K562 (cell line): ENCODE measurements around the gene AHCY. TPM values are rescaled to one million over a fixed set of nuclear protein-coding genes. Genes with fewer than 3 reads are reported as not detected.

Experiments
- ATAC-seq: fragments of 200-7000 bp; cut with Tn5 transposase; 3 replicates; pipeline ENCODE4 v1.9.1; 2020; ENCODE audit warnings: moderate library complexity
- BruUV-seq: library from RNA; stranded (reverse); fragments of 400-500 nt; replicated peaks from 2 replicates; lab custom pipeline; 2021; lab: Mats Ljungman, UMichigan
- CTCF ChIA-PET: fragments of 300-600 bp; formaldehyde crosslinking; extraction: SDS; loops from one replicate; lab custom pipeline; 2021; ENCODE audit warnings: low intra/inter-chr PET ratio; lab: Yijun Ruan, JAX
- POLR2A ChIA-PET: fragments of 300-600, 350-650 bp; sonication (Branson Sonifier 250); formaldehyde crosslinking; extraction: SDS; loops from one replicate; lab custom pipeline; 2021; ENCODE audit warnings: antibody characterized with exemption, inconsistent platforms; lab: Yijun Ruan, JAX
- DNase-seq, 4 experiments: peaks; one replicate each; pipeline versions ENCODE4 v3.0.0 to v3.0.0-alpha.2; 2011 to 2018; ENCODE audit warnings: low spot score in 3 of 4, mixed read lengths in 3 of 4; ENCODE audit errors: extremely low read depth in 1 of 4
- FAIRE-seq: peaks from 2 replicates; lab custom pipeline; 2011; peaks lifted over from hg19 to GRCh38; lab: Jason Lieb, UNC
- H2AFZ ChIP-seq: 2 replicates; pipeline ENCODE4 v1.6.0; 2011; ENCODE audit warnings: low read depth, low read length, control low read depth, inconsistent platforms
- H3K27ac ChIP-seq: fragments of 200-600 bp; 3 replicates; pipeline ENCODE4 v1.8.0; 2011; ENCODE audit warnings: low read depth, mild to moderate bottlenecking, control low read depth, inconsistent platforms, low read length, moderate library complexity, mixed read lengths; ENCODE audit errors: extremely low read depth
- H3K27me3 ChIP-seq, 2 experiments: fragments of 300-600 bp in 1 of 2; 2 replicates in 1 of 2; 3 replicates in 1 of 2; pipeline versions ENCODE4 v1.6.0 to v1.8.0; 2011; ENCODE audit warnings: inconsistent platforms in 2 of 2, low read length in 2 of 2, mild to moderate bottlenecking in 1 of 2, mixed read lengths in 1 of 2, moderate library complexity in 1 of 2; ENCODE audit not compliant: control insufficient read depth in 2 of 2, insufficient read depth in 2 of 2
- H3K36me3 ChIP-seq: fragments of 300-600 bp; 3 replicates; pipeline ENCODE4 v1.8.0; 2011; ENCODE audit warnings: mild to moderate bottlenecking, low read length, inconsistent platforms; ENCODE audit not compliant: control insufficient read depth, insufficient read depth
- H3K4me1 ChIP-seq, 2 experiments: fragments of 200-600 bp in 1 of 2; replicated peaks in 1 of 2; 2 replicates in 1 of 2; 3 replicates in 1 of 2; pipeline versions ENCODE4 v1.5.1 to v1.8.0; 2011; ENCODE audit warnings: inconsistent platforms in 2 of 2, low read length in 2 of 2, mild to moderate bottlenecking in 1 of 2, mixed read lengths in 1 of 2, moderate library complexity in 1 of 2; ENCODE audit not compliant: control insufficient read depth in 2 of 2, insufficient read depth in 2 of 2
- H3K4me2 ChIP-seq: 2 replicates; pipeline ENCODE4 v1.6.1; 2011; ENCODE audit warnings: low read length, control low read depth, inconsistent platforms, mixed read lengths; ENCODE audit not compliant: insufficient read depth
- H3K4me3 ChIP-seq: fragments of 200-600 bp; sonication (generic), shearing (Covaris generic); 2 replicates; pipeline ENCODE4 v1.5.1; 2016; ENCODE audit warnings: control low read depth, inconsistent platforms
- H3K79me2 ChIP-seq: fragments of 200-600 bp; 3 replicates; pipeline ENCODE4 v1.8.0; 2011; ENCODE audit warnings: low read length, inconsistent platforms; ENCODE audit not compliant: control insufficient read depth, insufficient read depth
- H3K9ac ChIP-seq, 2 experiments: 2 replicates each; pipeline versions ENCODE4 v1.6.0 to v1.6.1; 2011; ENCODE audit warnings: low read depth in 2 of 2, low read length in 2 of 2, control low read depth in 1 of 2, inconsistent platforms in 1 of 2, mild to moderate bottlenecking in 1 of 2, mixed read lengths in 1 of 2; ENCODE audit not compliant: insufficient read depth in 1 of 2
- H3K9me1 ChIP-seq: one replicate; pipeline ENCODE4 v1.6.0; 2011; ENCODE audit warnings: inconsistent platforms, mild to moderate bottlenecking, low read length, moderate library complexity; ENCODE audit not compliant: control insufficient read depth, insufficient read depth
- H3K9me3 ChIP-seq: replicated peaks from 2 replicates; pipeline ENCODE4 v1.5.1; 2011; ENCODE audit warnings: low read depth, low read length, inconsistent platforms; ENCODE audit not compliant: control insufficient read depth, insufficient read depth
- H4K20me1 ChIP-seq: replicated peaks from 2 replicates; pipeline ENCODE4 v1.6.1; 2011; ENCODE audit warnings: low read length, inconsistent platforms, mixed read lengths; ENCODE audit not compliant: control insufficient read depth, insufficient read depth
- E2F8 ChIP-seq: fragments of 450-650 bp; IDR thresholded peaks from 2 replicates; pipeline ENCODE4 v1.7.1; 2018; ENCODE audit warnings: mild to moderate bottlenecking, low read depth; ENCODE audit not compliant: partially characterized antibody
- EP400 ChIP-seq: fragments of 450-650 bp; IDR thresholded peaks from 2 replicates; pipeline ENCODE4 v1.6.1; 2017; ENCODE audit warnings: antibody characterized with exemption, mild to moderate bottlenecking, moderate library complexity
- FOXP4 ChIP-seq: sonication (generic); formaldehyde crosslinking; IDR thresholded peaks from 2 replicates; pipeline ENCODE4 v1.8.0; 2022; ENCODE audit warnings: mild to moderate bottlenecking, missing genetic modification reagents, borderline replicate concordance
- ZBTB9 ChIP-seq: fragments of 450-650 bp; formaldehyde crosslinking; IDR thresholded peaks from 2 replicates; pipeline ENCODE4 v1.4.0; 2020; ENCODE audit warnings: mild to moderate bottlenecking, moderate library complexity
- ZZZ3 ChIP-seq: fragments of 450-650 bp; IDR thresholded peaks from 2 replicates; pipeline ENCODE4 v1.6.1; 2016; ENCODE audit warnings: antibody characterized with exemption, mild to moderate bottlenecking, moderate library complexity
- WGBS: fragments of 100-300 bp; shearing (Covaris generic); methylation state at CpG from one replicate; pipeline ENCODE4 v1.1.6; 2016; ENCODE audit warnings: low coverage, mixed read lengths; ENCODE audit not compliant: insufficient coverage; ENCODE audit errors: missing lambda C conversion rate; 5-methylcytosine and 5-hydroxymethylcytosine counted together
- in situ Hi-C: fragments of 300-500 bp; cut with MboI; formaldehyde crosslinking; loops from 4 replicates; pipeline ENCODE4 v1.15.0; 2018; ENCODE audit warnings: inconsistent platforms, mixed read lengths
- intact Hi-C: fragments of 100-400 bp; cut with micrococcal nuclease; formaldehyde crosslinking; loops from 2 replicates; pipeline ENCODE4 v1.14.2; 2022
- polyA plus RNA-seq, 8 experiments: library from polyadenylated mRNA; depleted of rRNA in 4 of 8; stranded (reverse) in 5 of 8; unstranded in 3 of 8; fragments of >200 nt; fragmentation: Nextera tagmentation in 2 of 8; fragmentation: Illumina TruSeq in 1 of 8; extraction: Ambion mirVana in 2 of 8; extraction: Trizol in 1 of 8; gene quantifications; 2 replicates each; pipeline versions ENCODE4 v1.2.1 to v1.2.3, GENCODE V29; 2011 to 2014; ENCODE audit warnings: inconsistent platforms in 1 of 8, missing spikeins in 1 of 8
- total RNA-seq, 7 experiments: library from RNA; depleted of rRNA in 6 of 7; stranded (reverse); fragments of >200 nt in 6 of 7; fragmentation: Illumina TruSeq in 2 of 7; extraction: Trizol in 2 of 7; gene quantifications; 2 replicates each; pipeline versions ENCODE4 v1.2.1 to v1.2.3, GENCODE V29; 2011 to 2021; ENCODE audit warnings: low replicate concordance in 1 of 7

The AHCY gene
- total and polyA plus RNA-seq, 9 of the 15 experiments (the other 6 are each of a cell fraction or from before 2014, with no cell fraction given), result 82.5 to 269 (median 190) TPM

GRCh38 chr20:34324541-34324940 is 21.4 kb upstream of the AHCY start:
- Histone ChIP-seq H3K4me2 (no peak overlapping the region), H3K27me3 (no peaks in the 10 kb centered on the region), H3K79me2 (no peaks in the 10 kb centered on the region), H3K27ac (no peak overlapping the region), H3K9me1 (no peaks in the 10 kb centered on the region), H3K4me1 (peaks cover 5 to 13% of the 10 kb centered on the region in 2 experiments; a peak in 4 of 5 replicates), H3K9ac (no peak overlapping the region), H3K4me3 (no peak overlapping the region), H3K9me3 (no peaks in the 10 kb centered on the region), H4K20me1 (no peaks in the 10 kb centered on the region), H2AFZ (peak overlapping the region; percentile 57), H3K36me3 (no peaks in the 10 kb centered on the region)
- POLR2A ChIA-PET, result interaction anchor here (0.6 to 1.0 kb wide), 3 partner anchors 11 to 902 kb away, joined by 3 to 4 read pairs (median 3); partner anchors contain the start of gene MMP24
- 35% methylated on average over 2 of the region's 2 CpGs for WGBS
- DNase-seq, result no peak
- no peak for FAIRE-seq
- in situ Hi-C loops (no loop called here), intact Hi-C loops (no loop called here)
- CTCF ChIA-PET, result no interaction called here
- BruUV-seq, result no TSS peak
- TF ChIP-seq EP400 (no peak), FOXP4 (CRISPR knock-in tag) (no peak), ZZZ3 (no peak), E2F8 (no peak), ZBTB9 (CRISPR knock-in tag) (no peak)
- no peak for ATAC-seq
